HEK293 (cell line): Measurements from ENCODE around the gene BSDC1.

Experiments
- CTCF ChIA-PET: fragments of 350-600 bp; formaldehyde crosslinking; extraction: SDS; loops from one replicate; lab custom pipeline; 2021; ENCODE audit warnings: antibody characterized with exemption; lab: Yijun Ruan, JAX
- POLR2A ChIA-PET: fragments of 300-600 bp; formaldehyde crosslinking; extraction: SDS; loops from one replicate; lab custom pipeline; 2020; ENCODE audit warnings: antibody characterized with exemption, inconsistent platforms; lab: Yijun Ruan, JAX
- H3K27ac ChIP-seq: fragments of 200-500 bp; sonication (Bioruptor generic); 2 replicates; pipeline ENCODE4 v1.5.1; 2014; ENCODE audit warnings: low read depth, low read length, control low read depth, inconsistent platforms; ENCODE audit errors: extremely low read depth
- H3K36me3 ChIP-seq, 2 experiments: fragments of 200-500 bp in 1 of 2; sonication (Bioruptor generic) in 1 of 2; 1 replicate in 1 of 2; 2 replicates in 1 of 2; pipeline ENCODE4 v1.5.1; 2014 to 2017; ENCODE audit warnings: inconsistent platforms in 2 of 2, low read length in 2 of 2; ENCODE audit not compliant: control insufficient read depth in 2 of 2, insufficient read depth in 1 of 2
- H3K4me1 ChIP-seq: fragments of 200-500 bp; sonication (Bioruptor generic); 2 replicates; pipeline ENCODE4 v1.5.1; 2014; ENCODE audit warnings: mild to moderate bottlenecking, low read length, inconsistent platforms; ENCODE audit not compliant: control insufficient read depth, insufficient read depth
- H3K4me3 ChIP-seq: 2 replicates; pipeline ENCODE4 v1.5.1; 2011; ENCODE audit warnings: low read depth, mild to moderate bottlenecking, control low read depth, low read length, moderate library complexity
- H3K9me3 ChIP-seq: fragments of 200-500 bp; sonication (Bioruptor generic); 2 replicates; pipeline ENCODE4 v1.5.1; 2014; ENCODE audit warnings: low read depth, low read length, inconsistent platforms; ENCODE audit not compliant: control insufficient read depth, insufficient read depth
- HOXC10 ChIP-seq: sonication (generic); formaldehyde crosslinking; IDR thresholded peaks from 2 replicates; pipeline ENCODE4 v1.8.1; 2023; ENCODE audit warnings: mild to moderate bottlenecking, missing genetic modification reagents
- KLF9 ChIP-seq: fragments of 450-650 bp; formaldehyde crosslinking; IDR thresholded peaks from 2 replicates; pipeline ENCODE4 v1.5.1; 2016; ENCODE audit warnings: missing biosample characterization, missing genetic modification characterization, low read depth
- TRIM28 ChIP-seq: IDR thresholded peaks from 2 replicates; pipeline ENCODE4 v1.6.1; 2011; ENCODE audit warnings: low read length, control low read depth, borderline replicate concordance
- YY1 ChIP-seq: fragments of 450-650 bp; formaldehyde crosslinking; IDR thresholded peaks from 2 replicates; pipeline ENCODE4 v1.5.1; 2018; ENCODE audit warnings: missing biosample characterization, missing genetic modification characterization
- ZBTB17 ChIP-seq: fragments of 450-650 bp; formaldehyde crosslinking; IDR thresholded peaks from 2 replicates; pipeline ENCODE4 v1.5.1; 2016; ENCODE audit warnings: missing biosample characterization, missing genetic modification characterization
- ZBTB48 ChIP-seq: fragments of 450-650 bp; formaldehyde crosslinking; IDR thresholded peaks from 2 replicates; pipeline ENCODE4 v1.5.1; 2016; ENCODE audit warnings: missing biosample characterization, missing genetic modification characterization
- ZBTB8A ChIP-seq: fragments of 450-650 bp; formaldehyde crosslinking; IDR thresholded peaks from 2 replicates; pipeline ENCODE4 v1.5.1; 2016; ENCODE audit warnings: missing biosample characterization, missing genetic modification characterization
- ZFP69B ChIP-seq: fragments of 450-650 bp; formaldehyde crosslinking; IDR thresholded peaks from 2 replicates; pipeline ENCODE4 v1.5.1; 2016; ENCODE audit warnings: missing biosample characterization, missing genetic modification characterization
- ZNF19 ChIP-seq: fragments of 450-650 bp; formaldehyde crosslinking; IDR thresholded peaks from 2 replicates; pipeline ENCODE4; 2016; ENCODE audit warnings: missing biosample characterization, missing genetic modification characterization, low read depth
- ZNF2 ChIP-seq: fragments of 450-650 bp; formaldehyde crosslinking; IDR thresholded peaks from 2 replicates; pipeline ENCODE4 v1.5.1; 2016; ENCODE audit warnings: missing biosample characterization, missing genetic modification characterization
- ZNF324 ChIP-seq: fragments of 450-650 bp; formaldehyde crosslinking; IDR thresholded peaks from 2 replicates; pipeline ENCODE4 v1.5.1; 2016; ENCODE audit warnings: missing biosample characterization, missing genetic modification characterization
- ZNF335 ChIP-seq: fragments of 450-650 bp; formaldehyde crosslinking; conservative IDR thresholded peaks from 2 replicates; pipeline ENCODE4 v1.5.1; 2016; ENCODE audit warnings: missing biosample characterization, missing genetic modification characterization
- ZNF501 ChIP-seq: fragments of 450-650 bp; formaldehyde crosslinking; IDR thresholded peaks from 2 replicates; pipeline ENCODE4 v1.5.1; 2016; ENCODE audit warnings: missing biosample characterization, missing genetic modification characterization
- ZNF600 ChIP-seq: fragments of 450-650 bp; formaldehyde crosslinking; IDR thresholded peaks from 2 replicates; pipeline ENCODE4 v1.5.1; 2016; ENCODE audit warnings: missing biosample characterization, missing genetic modification characterization
- ZNF654 ChIP-seq: fragments of 450-650 bp; formaldehyde crosslinking; IDR thresholded peaks from 2 replicates; pipeline ENCODE4 v1.5.1; 2016; ENCODE audit warnings: low read depth, missing biosample characterization, missing genetic modification characterization
- ZNF777 ChIP-seq: fragments of 450-650 bp; formaldehyde crosslinking; IDR thresholded peaks from 2 replicates; pipeline ENCODE4 v1.5.1; 2017; ENCODE audit warnings: missing biosample characterization, missing genetic modification characterization, borderline replicate concordance
- ZNF791 ChIP-seq: fragments of 450-650 bp; formaldehyde crosslinking; IDR thresholded peaks from 2 replicates; pipeline ENCODE4 v1.5.1; 2016; ENCODE audit warnings: missing biosample characterization, missing genetic modification characterization
- ZNF830 ChIP-seq: fragments of 450-650 bp; IDR thresholded peaks from 2 replicates; pipeline ENCODE4 v1.5.0; 2018; ENCODE audit warnings: missing biosample characterization, missing genetic modification characterization, low read depth, mild to moderate bottlenecking, moderate library complexity
- ZNF843 ChIP-seq: fragments of 450-650 bp; formaldehyde crosslinking; IDR thresholded peaks from 2 replicates; pipeline ENCODE4 v1.5.1; 2016; ENCODE audit warnings: missing biosample characterization, missing genetic modification characterization
- ZSCAN23 ChIP-seq: fragments of 450-650 bp; formaldehyde crosslinking; IDR thresholded peaks from 2 replicates; pipeline ENCODE4 v1.5.1; 2016; ENCODE audit warnings: missing biosample characterization, missing genetic modification characterization
- ZSCAN30 ChIP-seq: fragments of 450-650 bp; IDR thresholded peaks from 2 replicates; pipeline ENCODE4 v1.5.1; 2018; ENCODE audit warnings: missing biosample characterization, mild to moderate bottlenecking, missing genetic modification characterization, moderate library complexity
- ZXDB ChIP-seq: fragments of 450-650 bp; formaldehyde crosslinking; IDR thresholded peaks from 2 replicates; pipeline ENCODE4 v1.5.1; 2016; ENCODE audit warnings: missing biosample characterization, missing genetic modification characterization
- TF ChIP-seq, protein P1 (sequence below): fragments of 450-650 bp; formaldehyde crosslinking; IDR thresholded peaks from 2 replicates; pipeline ENCODE4 v1.5.1; 2017; ENCODE audit warnings: missing biosample characterization, missing genetic modification characterization
- TF ChIP-seq, protein P2 (sequence below): fragments of 450-650 bp; formaldehyde crosslinking; IDR thresholded peaks from 2 replicates; pipeline ENCODE4; 2016; ENCODE audit warnings: missing biosample characterization, missing genetic modification characterization
- TF ChIP-seq, protein P3 (sequence below): fragments of 450-650 bp; formaldehyde crosslinking; IDR thresholded peaks from 2 replicates; pipeline ENCODE4 v1.5.1; 2016; ENCODE audit warnings: missing biosample characterization, missing genetic modification characterization
- TF ChIP-seq, protein P4 (sequence below): fragments of 450-650 bp; formaldehyde crosslinking; IDR thresholded peaks from 2 replicates; pipeline ENCODE4 v1.5.1; 2016; ENCODE audit warnings: missing biosample characterization, missing genetic modification characterization

Gene BSDC1

DNA sequence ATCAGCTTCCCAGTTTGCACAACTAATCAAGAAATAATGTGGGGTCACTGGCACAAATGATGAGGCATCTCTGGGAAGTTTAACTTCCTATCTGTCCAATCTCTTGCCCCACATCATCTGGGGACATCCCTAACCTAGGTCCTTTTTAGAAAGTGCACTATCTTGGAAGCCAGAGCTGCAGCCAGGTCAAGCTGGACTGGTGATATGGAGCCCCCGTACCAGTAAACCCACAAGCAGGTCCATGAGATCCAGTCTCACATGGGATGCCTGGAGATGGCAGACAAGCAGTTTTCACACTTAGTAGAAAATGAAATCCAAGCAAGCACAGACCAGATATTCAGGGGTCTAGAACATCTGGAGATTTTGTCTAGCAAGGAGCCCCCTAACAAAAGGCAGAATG, 27.5 kb upstream of the BSDC1 start:
- TF ChIP-seq, protein P1, sequence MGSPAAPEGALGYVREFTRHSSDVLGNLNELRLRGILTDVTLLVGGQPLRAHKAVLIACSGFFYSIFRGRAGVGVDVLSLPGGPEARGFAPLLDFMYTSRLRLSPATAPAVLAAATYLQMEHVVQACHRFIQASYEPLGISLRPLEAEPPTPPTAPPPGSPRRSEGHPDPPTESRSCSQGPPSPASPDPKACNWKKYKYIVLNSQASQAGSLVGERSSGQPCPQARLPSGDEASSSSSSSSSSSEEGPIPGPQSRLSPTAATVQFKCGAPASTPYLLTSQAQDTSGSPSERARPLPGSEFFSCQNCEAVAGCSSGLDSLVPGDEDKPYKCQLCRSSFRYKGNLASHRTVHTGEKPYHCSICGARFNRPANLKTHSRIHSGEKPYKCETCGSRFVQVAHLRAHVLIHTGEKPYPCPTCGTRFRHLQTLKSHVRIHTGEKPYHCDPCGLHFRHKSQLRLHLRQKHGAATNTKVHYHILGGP (tag by site-specific recombination) = no peak
- no peak for TF ChIP-seq ZNF830
- no peak for TF ChIP-seq KLF9 (tag by site-specific recombination)
- TF ChIP-seq YY1 (tag by site-specific recombination) = no peak
- no peak for TF ChIP-seq HOXC10
- no peak for TF ChIP-seq ZNF324
- TF ChIP-seq ZFP69B (tag by site-specific recombination) = no peak
- TF ChIP-seq ZNF654 (tag by site-specific recombination) = no peak
- Histone ChIP-seq H3K27ac (no peak overlapping the region), H3K4me3 (no peak overlapping the region), H3K9me3 (no peaks in the 10 kb centered on the region), H3K36me3 (no peaks in the 10 kb centered on the region), H3K4me1 (no peaks in the 10 kb centered on the region)
- ChIA-PET CTCF (interaction anchor here (0.6 to 3.7 kb wide), 3 partner anchors 8 to 451 kb away, joined by 3 to 17 read pairs (median 4); no protein-coding TSS in a partner anchor), POLR2A (no interaction called here)

DNA sequence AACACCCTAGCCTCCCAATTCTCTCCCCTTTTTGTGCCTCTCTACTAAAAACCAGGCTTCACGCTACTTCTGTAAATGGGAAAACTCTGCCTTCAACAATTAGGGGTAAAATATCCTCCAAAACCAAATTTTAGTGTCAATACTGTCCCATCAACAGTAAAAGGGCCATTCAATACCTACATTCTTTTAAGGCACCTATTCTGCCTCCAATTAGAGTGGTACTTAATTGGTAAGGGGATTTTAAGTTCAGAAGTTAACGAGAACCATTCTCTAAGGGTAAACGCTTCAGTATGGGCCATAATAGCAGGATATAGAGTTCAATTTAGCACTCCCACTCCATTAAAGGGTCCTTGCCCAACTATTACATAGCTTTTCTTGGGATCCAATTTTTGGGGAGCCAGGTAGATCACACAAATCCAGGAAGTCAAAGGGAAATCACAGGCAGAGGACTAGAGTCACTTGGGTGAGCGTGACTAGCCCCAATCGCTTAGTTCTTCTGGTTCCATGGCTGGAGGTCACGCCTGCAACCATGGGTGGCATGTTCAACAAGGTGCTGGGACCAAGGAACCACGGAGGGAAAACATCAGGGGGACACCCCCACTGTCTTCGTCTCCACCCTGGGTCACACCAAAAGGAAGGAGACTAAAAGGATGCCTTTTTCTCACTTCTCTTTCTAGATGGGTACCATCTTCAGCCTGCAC, 20.1 kb upstream of the BSDC1 start:
- TF ChIP-seq TRIM28 (peak; percentile 73; the same call in 1 of the 2 replicates), ZBTB8A (tag by site-specific recombination) (0 out of 2 replicates have a peak, but pooled peaks have one; percentile 10), ZSCAN23 (tag by site-specific recombination) (no peak), ZNF335 (peak; percentile 51)
- TF ChIP-seq, protein P2, sequence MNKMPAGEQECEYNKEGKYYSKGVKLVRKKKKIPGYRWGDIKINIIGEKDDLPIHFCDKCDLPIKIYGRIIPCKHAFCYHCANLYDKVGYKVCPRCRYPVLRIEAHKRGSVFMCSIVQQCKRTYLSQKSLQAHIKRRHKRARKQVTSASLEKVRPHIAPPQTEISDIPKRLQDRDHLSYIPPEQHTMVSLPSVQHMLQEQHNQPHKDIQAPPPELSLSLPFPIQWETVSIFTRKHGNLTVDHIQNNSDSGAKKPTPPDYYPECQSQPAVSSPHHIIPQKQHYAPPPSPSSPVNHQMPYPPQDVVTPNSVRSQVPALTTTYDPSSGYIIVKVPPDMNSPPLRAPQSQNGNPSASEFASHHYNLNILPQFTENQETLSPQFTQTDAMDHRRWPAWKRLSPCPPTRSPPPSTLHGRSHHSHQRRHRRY (tag by site-specific recombination) = no peak
- H3K9me3 ChIP-seq = no peaks in the 10 kb centered on the region
- ChIA-PET CTCF (interaction anchor here (0.5 to 7.1 kb wide), 15 partner anchors 10 to 1210 kb away, joined by 3 to 105 read pairs (median 4); partner anchors contain the start of gene BSDC1), POLR2A (interaction anchor here (1.0 kb wide), 1 partner anchor 12 kb away, joined by 3 read pairs; no protein-coding TSS in a partner anchor)
- H3K27ac ChIP-seq = no peak overlapping the region
- H3K36me3 ChIP-seq = no peaks in the 10 kb centered on the region
- no peak overlapping the region for H3K4me3 ChIP-seq
- H3K4me1 ChIP-seq = no peaks in the 10 kb centered on the region

DNA sequence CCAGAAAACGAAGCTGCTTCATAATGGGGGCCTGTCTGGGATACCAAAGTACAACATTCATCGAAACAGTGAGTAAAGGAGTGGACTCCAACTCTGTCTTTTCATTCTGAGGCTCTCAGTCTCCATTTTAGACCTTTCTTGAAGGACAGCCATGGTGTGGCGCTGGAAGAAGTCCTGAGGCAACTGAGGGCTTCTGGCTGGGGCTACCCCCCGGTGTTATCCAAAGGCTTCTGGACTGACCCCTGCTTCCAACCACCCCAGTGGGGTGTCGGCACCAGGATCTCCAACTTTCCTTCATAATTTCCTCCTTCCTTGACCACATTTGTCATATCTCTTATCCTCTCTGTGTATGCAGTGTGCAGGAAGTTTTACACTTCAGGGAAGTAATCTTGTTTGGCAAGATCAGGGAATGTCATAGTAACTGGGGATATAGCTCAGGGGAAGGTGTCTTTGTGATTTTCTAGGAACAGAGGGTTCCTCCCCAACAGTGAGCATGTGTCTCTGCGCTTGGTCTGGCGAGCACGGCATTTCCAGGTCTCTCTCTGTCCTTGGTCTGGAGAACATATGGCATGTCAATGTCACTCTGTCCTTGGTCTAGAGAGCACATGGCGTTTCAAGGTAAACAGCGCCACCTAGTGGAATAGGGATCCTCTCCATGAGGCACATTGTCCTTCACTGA, 19.4 kb upstream of the BSDC1 start:
- Histone ChIP-seq H3K9me3 (no peaks in the 10 kb centered on the region), H3K4me1 (no peaks in the 10 kb centered on the region), H3K27ac (no peak overlapping the region), H3K36me3 (no peaks in the 10 kb centered on the region), H3K4me3 (no peak overlapping the region)
- POLR2A ChIA-PET = no interaction called here
- CTCF ChIA-PET = interaction anchor here (0.6 to 7.1 kb wide), 18 partner anchors 9 to 490 kb away, joined by 3 to 105 read pairs (median 4); partner anchors contain the start of gene BSDC1
- TF ChIP-seq, protein P3, sequence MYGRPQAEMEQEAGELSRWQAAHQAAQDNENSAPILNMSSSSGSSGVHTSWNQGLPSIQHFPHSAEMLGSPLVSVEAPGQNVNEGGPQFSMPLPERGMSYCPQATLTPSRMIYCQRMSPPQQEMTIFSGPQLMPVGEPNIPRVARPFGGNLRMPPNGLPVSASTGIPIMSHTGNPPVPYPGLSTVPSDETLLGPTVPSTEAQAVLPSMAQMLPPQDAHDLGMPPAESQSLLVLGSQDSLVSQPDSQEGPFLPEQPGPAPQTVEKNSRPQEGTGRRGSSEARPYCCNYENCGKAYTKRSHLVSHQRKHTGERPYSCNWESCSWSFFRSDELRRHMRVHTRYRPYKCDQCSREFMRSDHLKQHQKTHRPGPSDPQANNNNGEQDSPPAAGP (tag by site-specific recombination) = no peak
- 0 out of 2 replicates have a peak, but pooled peaks have one; percentile 19 for TF ChIP-seq ZXDB (tag by site-specific recombination)
- peak; percentile 64; the same call in 1 of the 2 replicates for TF ChIP-seq ZNF600
- TF ChIP-seq ZNF19 (tag by site-specific recombination) = no peak
- TF ChIP-seq ZNF2 = peak; percentile 60; the same call in 1 of the 2 replicates
- no peak for TF ChIP-seq ZNF777 (tag by site-specific recombination)
- TF ChIP-seq ZNF791 (tag by site-specific recombination) = no peak
- TF ChIP-seq ZSCAN30 (tag by site-specific recombination) = 0 out of 2 replicates have a peak, but pooled peaks have one; percentile 53
- TF ChIP-seq ZBTB17 (tag by site-specific recombination) = peak; percentile 38; the same call in 1 of the 2 replicates
- TF ChIP-seq ZNF501 (tag by site-specific recombination) = peak; percentile 58; the same call in 1 of the 2 replicates
- peak; percentile 99 for TF ChIP-seq ZNF654 (tag by site-specific recombination)
- TF ChIP-seq, protein P4, sequence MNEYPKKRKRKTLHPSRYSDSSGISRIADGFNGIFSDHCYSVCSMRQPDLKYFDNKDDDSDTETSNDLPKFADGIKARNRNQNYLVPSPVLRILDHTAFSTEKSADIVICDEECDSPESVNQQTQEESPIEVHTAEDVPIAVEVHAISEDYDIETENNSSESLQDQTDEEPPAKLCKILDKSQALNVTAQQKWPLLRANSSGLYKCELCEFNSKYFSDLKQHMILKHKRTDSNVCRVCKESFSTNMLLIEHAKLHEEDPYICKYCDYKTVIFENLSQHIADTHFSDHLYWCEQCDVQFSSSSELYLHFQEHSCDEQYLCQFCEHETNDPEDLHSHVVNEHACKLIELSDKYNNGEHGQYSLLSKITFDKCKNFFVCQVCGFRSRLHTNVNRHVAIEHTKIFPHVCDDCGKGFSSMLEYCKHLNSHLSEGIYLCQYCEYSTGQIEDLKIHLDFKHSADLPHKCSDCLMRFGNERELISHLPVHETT (tag by site-specific recombination) = no peak; the same call in 1 of the 2 replicates
- TF ChIP-seq ZNF843 (tag by site-specific recombination) = no peak
- 0 out of 2 replicates have a peak, but pooled peaks have one; percentile 29 for TF ChIP-seq ZBTB48
